H9 (cell line): ENCODE measurements around the gene YWHAB. TPM values are rescaled to one million over a fixed set of nuclear protein-coding genes. Genes with fewer than 3 reads are reported as not detected.

Source experiments
- DNase-seq: peaks from one replicate; pipeline ENCODE4 v3.0.0-alpha.2; 2017
- H2AFZ ChIP-seq: one replicate; pipeline ENCODE4 v1.6.1; 2013; ENCODE audit warnings: mild to moderate bottlenecking, low read length, control low read depth, moderate library complexity
- H2AK5ac ChIP-seq: 2 replicates; pipeline ENCODE4 v1.6.1; 2013; ENCODE audit warnings: low read length, control low read depth, mixed read lengths; ENCODE audit not compliant: insufficient read length
- H2BK120ac ChIP-seq: one replicate; pipeline ENCODE4 v1.6.1; 2013; ENCODE audit warnings: low read depth, mild to moderate bottlenecking, low read length, control low read depth, inconsistent platforms; ENCODE audit not compliant: poor library complexity, severe bottlenecking
- H2BK12ac ChIP-seq: 2 replicates; pipeline ENCODE4 v1.6.1; 2013; ENCODE audit warnings: low read length, control low read depth, mixed read lengths, low read depth; ENCODE audit not compliant: insufficient read length
- H2BK15ac ChIP-seq: 2 replicates; pipeline ENCODE4 v1.6.1; 2013; ENCODE audit warnings: low read depth, low read length, control low read depth
- H2BK20ac ChIP-seq: one replicate; pipeline ENCODE4 v1.6.1; 2013; ENCODE audit warnings: low read depth, mild to moderate bottlenecking, low read length, control low read depth, inconsistent platforms; ENCODE audit not compliant: poor library complexity, severe bottlenecking
- H2BK5ac ChIP-seq: 2 replicates; pipeline ENCODE4 v1.6.1; 2013; ENCODE audit warnings: low read length, control low read depth, mixed read lengths; ENCODE audit not compliant: insufficient read length
- H3K14ac ChIP-seq: 2 replicates; pipeline ENCODE4 v1.6.1; 2013; ENCODE audit warnings: low read length, control low read depth; ENCODE audit not compliant: insufficient read depth
- H3K18ac ChIP-seq: 2 replicates; pipeline ENCODE4 v1.6.1; 2013; ENCODE audit warnings: low read depth, mild to moderate bottlenecking, mixed read lengths, low read length, control low read depth; ENCODE audit not compliant: insufficient read length
- H3K23ac ChIP-seq: 2 replicates; pipeline ENCODE4 v1.6.1; 2013; ENCODE audit warnings: low read length, control low read depth, mixed read lengths, low read depth; ENCODE audit not compliant: insufficient read length
- H3K23me2 ChIP-seq: 2 replicates; pipeline ENCODE4 v1.6.1; 2013; ENCODE audit warnings: low read depth, mild to moderate bottlenecking, mixed read lengths, low read length, control low read depth; ENCODE audit not compliant: insufficient read length, poor library complexity, severe bottlenecking
- H3K27ac ChIP-seq: 2 replicates; pipeline ENCODE4 v1.5.1; 2013; ENCODE audit warnings: low read length, control low read depth, mixed read lengths, low read depth; ENCODE audit not compliant: insufficient read length
- H3K27me3 ChIP-seq: 2 replicates; pipeline ENCODE4 v1.6.1; 2013; ENCODE audit warnings: low read length, control low read depth, inconsistent platforms; ENCODE audit not compliant: insufficient read depth
- H3K4ac ChIP-seq: 2 replicates; pipeline ENCODE4 v1.6.1; 2013; ENCODE audit warnings: low read depth, mild to moderate bottlenecking, control low read depth, inconsistent platforms, low read length, moderate library complexity
- H3K4me1 ChIP-seq: 2 replicates; pipeline ENCODE4 v1.6.1; 2013; ENCODE audit warnings: low read length, control low read depth, inconsistent platforms; ENCODE audit not compliant: insufficient read depth
- H3K4me2 ChIP-seq: 2 replicates; pipeline ENCODE4 v1.6.1; 2013; ENCODE audit warnings: low read length, control low read depth, mixed read lengths; ENCODE audit not compliant: insufficient read length, insufficient read depth
- H3K56ac ChIP-seq: 2 replicates; pipeline ENCODE4 v1.6.1; 2013; ENCODE audit warnings: low read depth, mild to moderate bottlenecking, mixed read lengths, low read length, control low read depth; ENCODE audit not compliant: insufficient read length
- H3K79me1 ChIP-seq: 2 replicates; pipeline ENCODE4 v1.6.1; 2013; ENCODE audit warnings: low read depth, mild to moderate bottlenecking, moderate library complexity, low read length, control low read depth, inconsistent platforms; ENCODE audit not compliant: insufficient read depth, poor library complexity, severe bottlenecking
- H3K79me2 ChIP-seq: 2 replicates; pipeline ENCODE4 v1.6.1; 2013; ENCODE audit warnings: low read length, control low read depth, inconsistent platforms; ENCODE audit not compliant: insufficient read depth
- H3K9ac ChIP-seq: 2 replicates; pipeline ENCODE4 v1.6.1; 2013; ENCODE audit warnings: low read length, control low read depth, mixed read lengths; ENCODE audit not compliant: insufficient read length; ENCODE audit errors: extremely low read depth
- H3K9me3 ChIP-seq: one replicate; pipeline ENCODE4 v1.6.1; 2013; ENCODE audit warnings: low read depth, low read length, inconsistent platforms; ENCODE audit not compliant: control insufficient read depth
- H3T11ph ChIP-seq: one replicate; pipeline ENCODE4 v1.6.1; 2013; ENCODE audit warnings: mild to moderate bottlenecking, low read length, control low read depth, inconsistent platforms
- H4K20me1 ChIP-seq: one replicate; pipeline ENCODE4 v1.6.1; 2013; ENCODE audit not compliant: control insufficient read depth, insufficient read length, insufficient read depth
- H4K5ac ChIP-seq: 2 replicates; pipeline ENCODE4 v1.6.1; 2013; ENCODE audit warnings: low read depth, mild to moderate bottlenecking, mixed read lengths, low read length, control low read depth; ENCODE audit not compliant: insufficient read length
- H4K8ac ChIP-seq: replicated peaks from 2 replicates; pipeline ENCODE4 v1.6.1; 2013; ENCODE audit warnings: low read length, control low read depth, mixed read lengths, low read depth; ENCODE audit not compliant: insufficient read length
- H4K91ac ChIP-seq: 2 replicates; pipeline ENCODE4 v1.6.1; 2013; ENCODE audit warnings: low read depth, mild to moderate bottlenecking, moderate library complexity, mixed read lengths, low read length, control low read depth; ENCODE audit not compliant: insufficient read length
- H3K27ac Mint-ChIP-seq, 3 experiments: 2 replicates in 2 of 3; 3 replicates in 1 of 3; pipeline ENCODE4 v1.8.0; 2020 to 2021; ENCODE audit warnings: mixed read lengths in 3 of 3, mild to moderate bottlenecking in 1 of 3, moderate library complexity in 1 of 3
- H3K27me3 Mint-ChIP-seq: 2 replicates; pipeline ENCODE4 v1.8.0; 2021; ENCODE audit warnings: low read depth, mild to moderate bottlenecking, moderate library complexity, mixed read lengths
- H3K36me3 Mint-ChIP-seq, 3 experiments: 2 replicates in 2 of 3; 3 replicates in 1 of 3; pipeline ENCODE4 v1.8.0; 2020 to 2021; ENCODE audit warnings: low read depth in 3 of 3, mixed read lengths in 3 of 3; ENCODE audit not compliant: insufficient read depth in 1 of 3
- H3K4me1 Mint-ChIP-seq, 2 experiments: 2 replicates each; pipeline ENCODE4 v1.8.0; 2020; ENCODE audit warnings: mixed read lengths in 2 of 2
- H3K4me3 Mint-ChIP-seq, 2 experiments: 2 replicates in 1 of 2; 3 replicates in 1 of 2; pipeline ENCODE4 v1.8.0; 2020 to 2021; ENCODE audit warnings: mild to moderate bottlenecking in 2 of 2, mixed read lengths in 2 of 2, moderate library complexity in 1 of 2
- H3K9me3 Mint-ChIP-seq, 2 experiments: 2 replicates in 1 of 2; 3 replicates in 1 of 2; pipeline ENCODE4 v1.8.0; 2020; ENCODE audit warnings: mild to moderate bottlenecking in 2 of 2, mixed read lengths in 2 of 2, moderate library complexity in 1 of 2
- CTCF ChIP-seq: fragments of 200-600 bp; sonication (generic); conservative IDR thresholded peaks from 3 replicates; pipeline ENCODE4 v1.8.0; 2021; ENCODE audit warnings: antibody characterized with exemption, mild to moderate bottlenecking
- WGBS: extraction: QIAGEN DNeasy Blood & Tissue Kit; methylation state at CpG from one replicate; pipeline ENCODE4 v1.1.7; 2013; ENCODE audit warnings: missing lambda C conversion rate, low lambda C conversion rate, mixed read lengths; ENCODE audit not compliant: insufficient read length; ENCODE audit errors: extremely low coverage; 5-methylcytosine and 5-hydroxymethylcytosine counted together
- total RNA-seq: library from RNA; stranded (reverse); gene quantifications from 2 replicates; pipeline ENCODE4 v1.2.1, GENCODE V29; 2021

YWHAB gene
- total RNA-seq, 1 experiment from 2014 or later = 203 TPM

- no peak overlapping the region for H3K4me2 ChIP-seq
- H3K9ac ChIP-seq = no peak overlapping the region
- H2AFZ ChIP-seq = no peak overlapping the region
- H4K5ac ChIP-seq = no peak overlapping the region
- H3T11ph ChIP-seq = no peak overlapping the region
- H3K23ac ChIP-seq = no peak overlapping the region
- no peak overlapping the region for H2BK12ac ChIP-seq
- H3K9me3 Mint-ChIP-seq = peaks cover 2 to 5% of the 10 kb centered on the region in 2 experiments; a peak in 2 of 5 replicates
- H4K91ac ChIP-seq = no peak overlapping the region
- no peak overlapping the region for H3K4ac ChIP-seq
- H2BK120ac ChIP-seq = no peak overlapping the region
- H3K56ac ChIP-seq = no peak overlapping the region
- TF ChIP-seq CTCF = no peak; the same call in 2 of the 3 replicates
- no peaks in the 10 kb centered on the region for H4K20me1 ChIP-seq
- no CpG with 5 or more reads among the region's 3 CpGs for WGBS
- H3K9me3 ChIP-seq = no peaks in the 10 kb centered on the region
- no peak overlapping the region for H3K4me3 Mint-ChIP-seq
- peaks cover 2% of the 10 kb centered on the region for H3K27me3 Mint-ChIP-seq
- H3K36me3 Mint-ChIP-seq = 0 out of 7 replicates have a peak, but pooled peaks cover 0 to 5% (median 0%) of the 10 kb centered on the region in 3 experiments
- H2BK5ac ChIP-seq = no peak overlapping the region
- H3K4me1 ChIP-seq = no peaks in the 10 kb centered on the region
- no peaks in the 10 kb centered on the region for H3K23me2 ChIP-seq
- no peak overlapping the region for H3K14ac ChIP-seq
- no peak overlapping the region for H2BK20ac ChIP-seq
- H2AK5ac ChIP-seq = no peak overlapping the region
- no peak overlapping the region for H3K18ac ChIP-seq
- H4K8ac ChIP-seq = no peak overlapping the region
- H3K27ac ChIP-seq = no peak overlapping the region
- DNase-seq = no peak
- peaks cover 22 to 24% of the 10 kb centered on the region in 2 experiments for H3K4me1 Mint-ChIP-seq
- H3K27ac Mint-ChIP-seq = peak overlapping the region in 1 of 3 experiments; percentile 81; a peak in 2 of 7 replicates
- H3K27me3 ChIP-seq = no peaks in the 10 kb centered on the region
- H3K79me2 ChIP-seq = no peaks in the 10 kb centered on the region
- H3K79me1 ChIP-seq = no peaks in the 10 kb centered on the region
- no peak overlapping the region for H2BK15ac ChIP-seq
These were observed 34.0 kb upstream of the YWHAB start for GRCh38 chr20:44851545-44851944.
